GM12865 (cell line): ENCODE results near the gene SYNCRIP.

Experiments
- DNase-seq: peaks from one replicate; pipeline ENCODE4 v3.0.0; 2010; ENCODE audit warnings: low read depth
- H3K4me3 ChIP-seq: 2 replicates; pipeline ENCODE4 v1.5.1; 2011; ENCODE audit warnings: mild to moderate bottlenecking, low read depth, low read length, control low read depth
- TF ChIP-seq, protein P1 (sequence below): IDR thresholded peaks from 2 replicates; pipeline ENCODE4 v1.5.1; 2011; ENCODE audit warnings: low read length, control low read depth, low read depth, inconsistent platforms; ENCODE audit not compliant: insufficient read depth; ENCODE audit errors: missing control alignments

Gene SYNCRIP

DNA sequence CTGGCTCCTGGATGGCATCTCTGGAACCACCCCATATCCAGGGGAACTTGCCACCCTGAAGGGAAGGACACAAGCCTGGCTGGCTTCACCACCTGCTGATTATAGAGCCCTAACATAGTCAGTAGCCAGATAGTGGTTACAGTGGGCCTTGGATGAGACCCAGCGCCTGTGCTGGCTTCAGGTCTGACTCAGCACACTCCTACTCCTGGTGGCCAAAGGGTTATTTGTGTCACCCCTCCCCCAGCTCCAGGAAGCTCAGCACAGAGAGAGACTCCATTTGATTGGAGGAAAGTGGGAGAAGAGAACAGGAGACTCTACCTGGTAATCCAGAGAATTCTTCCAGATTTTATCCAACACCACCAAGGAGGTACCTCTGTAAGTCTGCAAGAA, 61.8 kb downstream of the SYNCRIP start:
- TF ChIP-seq, protein P1, sequence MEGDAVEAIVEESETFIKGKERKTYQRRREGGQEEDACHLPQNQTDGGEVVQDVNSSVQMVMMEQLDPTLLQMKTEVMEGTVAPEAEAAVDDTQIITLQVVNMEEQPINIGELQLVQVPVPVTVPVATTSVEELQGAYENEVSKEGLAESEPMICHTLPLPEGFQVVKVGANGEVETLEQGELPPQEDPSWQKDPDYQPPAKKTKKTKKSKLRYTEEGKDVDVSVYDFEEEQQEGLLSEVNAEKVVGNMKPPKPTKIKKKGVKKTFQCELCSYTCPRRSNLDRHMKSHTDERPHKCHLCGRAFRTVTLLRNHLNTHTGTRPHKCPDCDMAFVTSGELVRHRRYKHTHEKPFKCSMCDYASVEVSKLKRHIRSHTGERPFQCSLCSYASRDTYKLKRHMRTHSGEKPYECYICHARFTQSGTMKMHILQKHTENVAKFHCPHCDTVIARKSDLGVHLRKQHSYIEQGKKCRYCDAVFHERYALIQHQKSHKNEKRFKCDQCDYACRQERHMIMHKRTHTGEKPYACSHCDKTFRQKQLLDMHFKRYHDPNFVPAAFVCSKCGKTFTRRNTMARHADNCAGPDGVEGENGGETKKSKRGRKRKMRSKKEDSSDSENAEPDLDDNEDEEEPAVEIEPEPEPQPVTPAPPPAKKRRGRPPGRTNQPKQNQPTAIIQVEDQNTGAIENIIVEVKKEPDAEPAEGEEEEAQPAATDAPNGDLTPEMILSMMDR = no peak
- H3K4me3 ChIP-seq = no peak overlapping the region
- DNase-seq = peak; percentile 51

DNA sequence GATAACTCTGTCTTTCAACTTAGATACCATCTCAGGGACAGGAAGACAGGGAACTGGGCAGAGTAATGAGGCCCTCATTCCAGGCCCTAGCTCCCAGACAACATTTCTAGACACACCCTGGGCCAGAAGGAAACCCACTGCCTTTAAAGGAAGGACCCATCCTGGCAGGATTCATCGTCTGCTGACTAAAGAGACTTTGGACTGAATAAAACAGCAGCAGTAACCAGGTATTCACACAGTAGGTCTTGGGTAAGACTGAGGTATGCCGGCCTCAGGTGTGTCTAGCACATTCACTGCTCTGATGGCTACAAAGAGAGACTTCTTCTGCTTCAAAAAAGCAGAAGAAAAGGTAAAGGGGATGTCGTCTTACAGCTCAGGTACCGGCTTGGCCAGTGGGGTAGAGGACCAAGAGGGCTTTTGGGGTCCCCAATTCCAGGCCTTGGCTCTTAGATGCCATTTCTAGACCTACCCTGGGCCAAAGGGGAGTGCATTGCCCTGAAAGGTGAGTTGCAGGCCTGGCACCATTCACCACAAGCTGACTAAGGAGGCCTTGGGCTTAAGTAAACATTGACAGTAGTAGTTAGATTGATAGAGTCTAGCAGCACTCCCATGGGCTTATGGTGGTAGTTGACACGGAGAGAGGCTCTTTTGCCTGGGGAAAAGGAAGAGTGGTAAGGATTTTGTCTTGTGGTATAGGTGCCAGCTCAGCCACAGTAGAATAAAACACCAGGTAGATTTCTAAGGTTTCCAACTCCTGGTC, 62.4 kb downstream of the SYNCRIP start:
- TF ChIP-seq, protein P1 = no peak
- DNase-seq = no peak
- H3K4me3 ChIP-seq = no peak overlapping the region

DNA sequence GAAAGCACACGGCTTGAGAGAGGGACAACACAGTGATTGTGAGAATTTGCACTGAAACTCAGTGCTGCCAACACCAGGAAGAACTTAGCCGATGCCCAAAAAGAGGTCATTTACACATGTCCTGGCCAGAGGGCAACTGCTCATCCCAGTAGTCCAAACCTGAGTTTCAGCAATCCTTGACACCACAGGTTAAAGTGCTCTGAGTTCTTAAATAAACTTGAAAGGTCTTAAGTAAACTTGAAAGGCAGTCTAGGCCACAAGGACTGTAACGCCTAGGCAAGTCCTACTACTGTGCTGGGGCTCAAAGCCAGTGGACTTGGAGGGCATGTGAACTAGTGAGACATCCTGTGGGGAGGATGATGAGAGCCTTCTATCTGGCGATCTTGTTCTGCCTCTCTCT, 63.1 kb downstream of the SYNCRIP start:
- TF ChIP-seq, protein P1 = no peak
- no peak overlapping the region for H3K4me3 ChIP-seq
- DNase-seq = no peak

DNA sequence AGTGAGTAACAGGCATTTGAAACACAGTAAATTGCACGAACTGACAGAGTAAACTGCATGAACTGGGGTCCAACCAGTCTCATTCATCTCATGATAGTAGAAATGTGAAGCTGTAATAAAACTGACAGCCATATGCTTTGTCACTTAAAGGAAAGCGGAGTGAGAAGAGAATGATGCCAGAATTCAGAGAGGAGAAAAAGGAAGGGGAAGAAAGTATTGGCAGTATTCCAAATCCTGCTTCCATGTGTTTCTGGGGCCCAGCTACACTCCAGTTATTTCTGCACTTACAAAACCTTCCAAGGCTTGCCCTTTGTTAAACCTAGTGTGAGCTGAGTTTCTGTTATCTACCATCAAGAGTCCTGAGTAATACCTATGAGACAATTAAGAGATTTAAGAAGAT, 66.2 kb downstream of the SYNCRIP start:
- no peak overlapping the region for H3K4me3 ChIP-seq
- TF ChIP-seq, protein P1 = no peak
- DNase-seq = no peak

DNA sequence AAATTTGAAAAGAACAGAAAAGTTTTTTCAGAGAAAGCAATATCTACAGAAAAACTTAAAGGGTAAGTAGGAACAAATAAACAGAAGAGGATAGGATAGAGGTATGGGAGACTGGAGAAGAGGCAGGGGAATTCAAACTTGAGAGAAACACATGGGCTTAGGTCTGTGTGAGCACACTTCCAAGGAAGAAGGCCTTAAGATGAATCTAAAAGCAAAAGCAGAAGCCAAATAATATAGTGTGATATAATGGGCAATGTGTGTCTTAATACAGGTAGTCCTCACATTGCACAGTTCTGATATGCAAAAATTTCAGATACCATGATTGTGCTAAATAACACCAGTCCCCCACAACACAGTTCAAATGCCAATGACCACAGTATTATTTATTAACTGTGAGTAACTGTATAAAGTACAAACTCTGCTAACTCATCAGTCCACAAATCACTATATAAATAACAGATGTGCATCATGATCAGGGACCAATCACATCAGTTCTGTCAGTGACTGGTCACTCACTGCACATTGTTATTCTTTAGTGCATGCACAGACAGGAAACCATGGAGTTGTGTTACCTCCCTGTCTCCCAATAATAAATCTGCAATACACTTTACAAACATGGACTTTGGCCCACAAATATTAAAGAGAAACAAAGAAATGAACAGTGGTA, 67.6 kb downstream of the SYNCRIP start:
- no peak overlapping the region for H3K4me3 ChIP-seq
- TF ChIP-seq, protein P1 = no peak
- no peak for DNase-seq

DNA sequence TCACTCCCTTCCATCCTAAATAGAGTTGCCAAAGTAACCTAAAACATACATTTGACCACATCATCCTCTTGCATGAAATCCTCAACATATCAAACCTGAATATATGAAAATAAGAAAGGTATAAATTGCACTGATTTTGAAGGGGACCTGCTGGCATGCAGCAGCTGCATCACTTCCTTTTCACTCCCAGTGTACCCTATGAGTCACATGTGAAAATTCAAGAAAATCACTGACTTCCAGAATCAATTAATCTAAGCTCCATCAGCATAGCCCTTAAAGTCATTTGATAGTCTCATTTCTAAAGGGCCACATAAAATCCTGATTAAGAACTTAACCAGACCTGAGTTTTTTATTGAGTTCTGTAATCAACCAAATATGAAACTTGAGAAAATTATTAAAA, 73.4 kb downstream of the SYNCRIP start:
- TF ChIP-seq, protein P1 = no peak
- DNase-seq = no peak

More for the DNA sequence above, 73.4 kb downstream of the SYNCRIP start:
- no peak overlapping the region for H3K4me3 ChIP-seq
